Lung (tissue), 12 donors: ENCODE measurements around the gene ATP9A. TPM values are rescaled to one million over a fixed set of nuclear protein-coding genes. Genes with fewer than 3 reads are reported as not detected.
A peak's percentile ranks its signal among the peaks of the same experiment; 100 is the strongest.
"Not testable (repeated sequence)": the region's sequence is repeated elsewhere in the genome, so short reads cannot be mapped to it uniquely, and the experiment has no call there.

Experiments used
- ATAC-seq: fragments of 200-7000 bp; cut with Tn5 transposase; one replicate; pipeline ENCODE4 v1.9.1; 2020; ENCODE audit warnings: moderate number of reproducible peaks; ENCODE audit not compliant: insufficient read depth, low FRiP score
- DNase-seq, 3 donors: peaks; one replicate each; pipeline ENCODE4 v3.0.0-alpha.2; 2013 to 2017
- H3K27ac ChIP-seq, 2 donors: one replicate each; pipeline ENCODE4 v1.5.1; 2013; ENCODE audit warnings: mild to moderate bottlenecking in 2 of 2, moderate library complexity in 2 of 2, control low read depth in 1 of 2, inconsistent platforms in 1 of 2, low read depth in 1 of 2, low read length in 1 of 2
- H3K27me3 ChIP-seq, 3 donors: one replicate each; pipeline ENCODE4 v1.5.1; 2013; ENCODE audit warnings: low read length in 2 of 3; ENCODE audit not compliant: control insufficient read depth in 3 of 3, insufficient read depth in 3 of 3
- H3K36me3 ChIP-seq, 4 donors: one replicate each; pipeline ENCODE4 v1.5.1; 2013; ENCODE audit warnings: low read length in 4 of 4, mild to moderate bottlenecking in 1 of 4, moderate library complexity in 1 of 4; ENCODE audit not compliant: control insufficient read depth in 4 of 4, insufficient read depth in 4 of 4
- H3K4me1 ChIP-seq, 5 donors: one replicate each; pipeline ENCODE4 v1.5.1; 2013; ENCODE audit warnings: low read length in 5 of 5, mild to moderate bottlenecking in 2 of 5, moderate library complexity in 1 of 5; ENCODE audit not compliant: control insufficient read depth in 5 of 5, insufficient read depth in 5 of 5
- H3K4me3 ChIP-seq: one replicate; pipeline ENCODE4 v1.5.1; 2013; ENCODE audit warnings: mild to moderate bottlenecking, control low read depth, moderate library complexity
- H3K9ac ChIP-seq, 2 donors: one replicate each; pipeline ENCODE4 v1.5.1; 2013; ENCODE audit warnings: low read length in 2 of 2, control low read depth in 1 of 2; ENCODE audit not compliant: insufficient read depth in 1 of 2
- H3K9me3 ChIP-seq, 4 donors: one replicate each; pipeline ENCODE4 v1.5.1; 2013; ENCODE audit warnings: low read length in 3 of 4, mild to moderate bottlenecking in 1 of 4, moderate library complexity in 1 of 4; ENCODE audit not compliant: control insufficient read depth in 4 of 4, insufficient read depth in 3 of 4
- WGBS, 2 donors: extraction: QIAGEN DNeasy Blood & Tissue Kit; methylation state at CpG; one replicate each; pipeline ENCODE4 v1.1.7; 2013; 5-methylcytosine and 5-hydroxymethylcytosine counted together
- polyA plus RNA-seq, 2 donors: library from polyadenylated mRNA; stranded (reverse); fragments of 200-250 nt; gene quantifications; one replicate each; pipeline ENCODE4 v1.2.1, GENCODE V29; 2013
- total RNA-seq, 2 donors: library from RNA; depleted of rRNA in 1 of 2; stranded (reverse); fragments of >200 nt in 1 of 2; gene quantifications; one replicate each; pipeline ENCODE4 v1.2.1, GENCODE V29; 2014 to 2021
- TF ChIP-seq, protein P1 (sequence below): IDR thresholded peaks from 2 replicates; pipeline ENCODE4 v1.5.1; 2012; ENCODE audit warnings: mild to moderate bottlenecking; ENCODE audit errors: control extremely low read depth, extremely low read depth
- donor health status: control.
- donor health status: control.
- donor health status: Bipolar disorder and iron deficiency.
- donor health status: healthy.
- donor health status: DM: yes; HTN: yes; CAD: no.

Gene ATP9A
- total and polyA plus RNA-seq, 4 donors, result 3.3 to 43.6 (median 14.9) TPM

GRCh38 chr20:51650685-51651134, 117.5 kb downstream of the ATP9A start:
- Histone ChIP-seq H3K27ac (peak overlapping the region in 1 of 2 donors; percentile 32), H3K4me3 (no peak overlapping the region), H3K36me3 (peaks cover 0 to 2% (median 1%) of the 10 kb centered on the region in 4 donors), H3K4me1 (peaks cover 0 to 8% (median 0%) of the 10 kb centered on the region in 5 donors), H3K9me3 (no peaks in the 10 kb centered on the region), H3K9ac (no peak overlapping the region), H3K27me3 (no peaks in the 10 kb centered on the region)
- TF ChIP-seq, protein P1, sequence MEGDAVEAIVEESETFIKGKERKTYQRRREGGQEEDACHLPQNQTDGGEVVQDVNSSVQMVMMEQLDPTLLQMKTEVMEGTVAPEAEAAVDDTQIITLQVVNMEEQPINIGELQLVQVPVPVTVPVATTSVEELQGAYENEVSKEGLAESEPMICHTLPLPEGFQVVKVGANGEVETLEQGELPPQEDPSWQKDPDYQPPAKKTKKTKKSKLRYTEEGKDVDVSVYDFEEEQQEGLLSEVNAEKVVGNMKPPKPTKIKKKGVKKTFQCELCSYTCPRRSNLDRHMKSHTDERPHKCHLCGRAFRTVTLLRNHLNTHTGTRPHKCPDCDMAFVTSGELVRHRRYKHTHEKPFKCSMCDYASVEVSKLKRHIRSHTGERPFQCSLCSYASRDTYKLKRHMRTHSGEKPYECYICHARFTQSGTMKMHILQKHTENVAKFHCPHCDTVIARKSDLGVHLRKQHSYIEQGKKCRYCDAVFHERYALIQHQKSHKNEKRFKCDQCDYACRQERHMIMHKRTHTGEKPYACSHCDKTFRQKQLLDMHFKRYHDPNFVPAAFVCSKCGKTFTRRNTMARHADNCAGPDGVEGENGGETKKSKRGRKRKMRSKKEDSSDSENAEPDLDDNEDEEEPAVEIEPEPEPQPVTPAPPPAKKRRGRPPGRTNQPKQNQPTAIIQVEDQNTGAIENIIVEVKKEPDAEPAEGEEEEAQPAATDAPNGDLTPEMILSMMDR, result no peak
- no peak for ATAC-seq
- DNase-seq, result peak in 2 of 3 donors; percentile 32 to 55
- WGBS, 2 donors, result 12 to 33% methylated on average over 5 of the region's 5 CpGs

- Histone ChIP-seq H3K9ac (no peak overlapping the region), H3K4me1 (peaks cover 0 to 13% (median 0%) of the 10 kb centered on the region in 5 donors), H3K27me3 (no peaks in the 10 kb centered on the region), H3K36me3 (peaks cover 0 to 2% (median under 1%) of the 10 kb centered on the region in 4 donors), H3K9me3 (no peaks in the 10 kb centered on the region), H3K4me3 (no peak overlapping the region), H3K27ac (no peak overlapping the region)
- TF ChIP-seq, protein P1, result no peak
- DNase-seq (no peak), ATAC-seq (no peak)
- 90 to 96% methylated on average over 2 of the region's 2 CpGs for WGBS, 2 donors
Observed at GRCh38 chr20:51648571-51648947, 119.6 kb downstream of the ATP9A start.

- TF ChIP-seq, protein P1, result no peak
- no peak for DNase-seq
- ATAC-seq, result no peak
- Histone ChIP-seq H3K4me3 (no peak overlapping the region), H3K9me3 (no peaks in the 10 kb centered on the region), H3K4me1 (peaks cover 0 to 16% (median 0%) of the 10 kb centered on the region in 5 donors), H3K9ac (no peak overlapping the region), H3K36me3 (peaks cover 0 to 2% (median under 1%) of the 10 kb centered on the region in 4 donors), H3K27me3 (no peaks in the 10 kb centered on the region), H3K27ac (no peak overlapping the region)
- 89 to 93% methylated on average over 17 of the region's 17 CpGs for WGBS, 2 donors
Observed at GRCh38 chr20:51647674-51648570, 120.3 kb downstream of the ATP9A start.

- Histone ChIP-seq H3K36me3 (peaks cover 0 to 11% (median 3%) of the 10 kb centered on the region in 4 donors), H3K4me1 (peaks cover 0 to 17% (median 0%) of the 10 kb centered on the region in 5 donors)
- H3K27ac ChIP-seq, ATAC-seq, H3K4me3 ChIP-seq, H3K9ac ChIP-seq, H3K27me3 ChIP-seq, H3K9me3 ChIP-seq: not testable (repeated sequence)
- peak in 1 of 3 donors; percentile 30 for DNase-seq
- WGBS, 2 donors, result 94 to 95% methylated on average over 8 of the region's 8 CpGs
Observed at GRCh38 chr20:51643810-51644209, 124.4 kb downstream of the ATP9A start.
